Glutamatergic neuron (in vitro differentiated cells): ENCODE measurements around the gene CFAP119. TPM values are rescaled to one million over a fixed set of nuclear protein-coding genes. Genes with fewer than 3 reads are reported as not detected.

Experiments
- DNase-seq: peaks from one replicate; pipeline ENCODE4 v3.0.0; 2022
- H3K27ac Mint-ChIP-seq: one replicate; pipeline ENCODE4 v1.8.0; 2020; ENCODE audit warnings: mild to moderate bottlenecking, mixed read lengths, inconsistent platforms; ENCODE audit not compliant: unreplicated experiment
- H3K27me3 Mint-ChIP-seq: one replicate; pipeline ENCODE4 v1.8.0; 2020; ENCODE audit warnings: mild to moderate bottlenecking, moderate library complexity, mixed read lengths, inconsistent platforms; ENCODE audit not compliant: unreplicated experiment
- H3K36me3 Mint-ChIP-seq: one replicate; pipeline ENCODE4 v1.8.0; 2020; ENCODE audit warnings: mild to moderate bottlenecking, mixed read lengths, inconsistent platforms; ENCODE audit not compliant: unreplicated experiment
- H3K4me1 Mint-ChIP-seq: one replicate; pipeline ENCODE4 v1.8.0; 2020; ENCODE audit warnings: mild to moderate bottlenecking, low read depth, mixed read lengths, inconsistent platforms; ENCODE audit not compliant: unreplicated experiment
- H3K4me3 Mint-ChIP-seq: one replicate; pipeline ENCODE4 v1.8.0; 2020; ENCODE audit warnings: mild to moderate bottlenecking, mixed read lengths, inconsistent platforms; ENCODE audit not compliant: unreplicated experiment
- H3K9me3 Mint-ChIP-seq: one replicate; pipeline ENCODE4 v1.8.0; 2020; ENCODE audit warnings: mild to moderate bottlenecking, moderate library complexity, mixed read lengths, inconsistent platforms; ENCODE audit not compliant: unreplicated experiment
- CTCF ChIP-seq: fragments of 200-600 bp; sonication (generic); IDR thresholded peaks from one replicate; pipeline ENCODE4 v1.5.0; 2021; ENCODE audit not compliant: partially characterized antibody, unreplicated experiment
- total RNA-seq: library from RNA; stranded (reverse); fragmentation: NEBNext Ultra II Directional; extraction: Animal tissue kit (Norgen Biotek cat#: 25700); gene quantifications from one replicate; pipeline ENCODE4 v1.2.1, GENCODE V29; 2021; ENCODE audit not compliant: unreplicated experiment

CFAP119 gene
- total RNA-seq, 1 donor from 2014 or later = 10.9 TPM

DNA sequence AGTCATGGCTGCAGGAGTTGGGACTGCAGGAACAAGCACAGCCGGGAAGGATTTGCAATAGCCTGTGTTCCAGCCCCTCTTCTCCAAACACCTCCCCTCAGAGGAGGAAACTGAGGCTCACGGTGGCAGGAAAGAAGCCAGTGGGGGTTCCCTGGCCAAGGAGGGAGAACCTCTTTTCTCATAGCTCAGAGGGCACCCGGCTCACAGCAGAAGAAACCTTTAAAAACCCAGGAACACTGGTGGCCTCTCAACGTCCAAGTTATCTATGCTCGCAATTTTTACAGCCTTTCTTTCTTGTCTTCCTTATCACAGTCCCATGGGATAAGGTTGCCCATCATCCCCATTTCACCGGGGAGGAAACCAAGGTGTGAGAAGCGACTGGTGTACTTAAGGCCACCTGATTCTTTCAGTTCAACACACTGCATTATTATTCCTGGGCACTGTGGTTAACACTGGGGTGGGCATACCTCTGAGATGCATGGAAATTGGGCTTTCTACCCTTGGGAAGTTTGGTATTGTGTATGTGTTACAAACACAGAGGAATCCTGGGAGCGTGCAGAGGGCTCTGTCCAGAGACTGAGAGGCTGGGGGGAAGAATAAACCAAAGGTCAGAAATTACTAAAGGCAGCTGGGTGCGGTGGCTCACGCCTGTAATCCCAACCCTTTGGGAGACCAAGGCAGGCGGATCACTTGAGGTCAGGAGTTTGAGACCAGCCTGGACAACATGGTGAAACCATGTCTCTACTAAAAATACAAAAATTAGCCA, 25.9 kb upstream of the CFAP119 start:
- peaks cover 14% of the 10 kb centered on the region for H3K4me1 Mint-ChIP-seq
- peak overlapping the region; percentile 86 for H3K4me3 Mint-ChIP-seq
- no peaks in the 10 kb centered on the region for H3K36me3 Mint-ChIP-seq
- peak overlapping the region; percentile 87 for H3K27ac Mint-ChIP-seq
- peaks cover 2% of the 10 kb centered on the region for H3K27me3 Mint-ChIP-seq
- peaks cover 4% of the 10 kb centered on the region for H3K9me3 Mint-ChIP-seq
- DNase-seq = no peak
- TF ChIP-seq CTCF = no peak

DNA sequence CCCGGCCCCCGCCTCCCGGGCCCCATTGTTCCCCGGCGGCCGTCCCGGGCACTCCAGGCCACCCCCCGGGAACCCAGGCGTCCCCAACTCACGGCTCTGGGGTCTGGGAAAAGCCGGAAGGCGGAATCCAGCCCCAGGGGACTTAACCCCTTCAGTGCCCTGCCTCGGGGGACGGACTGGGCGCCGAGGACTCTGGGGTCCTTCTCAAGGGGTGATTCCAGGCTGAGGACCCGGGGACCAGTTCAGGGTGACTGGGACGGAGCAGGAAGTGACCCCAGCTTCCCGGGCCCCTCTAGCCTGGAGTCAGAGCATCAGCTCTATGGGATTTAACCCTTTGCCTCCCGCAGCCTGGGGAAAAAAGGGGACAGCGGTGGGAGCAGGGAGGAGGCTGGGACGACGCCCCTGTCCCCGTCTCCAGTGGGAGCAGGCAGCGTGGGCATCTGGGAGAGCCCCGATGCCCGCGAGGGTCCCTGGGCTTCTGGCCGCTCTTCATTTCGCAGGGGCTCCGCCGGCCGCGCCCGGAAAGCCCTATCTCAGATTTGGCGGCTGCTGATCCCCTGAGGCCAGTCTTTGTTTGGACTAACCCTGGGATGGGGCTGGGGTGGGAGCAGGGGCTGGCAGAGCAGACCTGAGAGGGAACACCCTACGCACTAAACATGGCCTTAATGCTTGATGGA, 25.2 kb upstream of the CFAP119 start, which contains the start of gene ZNF629:
TSS of gene ZNF629 (minus strand) at position 270 of the 677 bp plus-strand sequence. CDS start 2,723 bp downstream, outside the sequence.
- no peak for TF ChIP-seq CTCF
- H3K9me3 Mint-ChIP-seq = peaks cover 4% of the 10 kb centered on the region
- peak; percentile 84 for DNase-seq
- H3K27ac Mint-ChIP-seq = peak within 1 kb of the TSS; percentile 87
- H3K27me3 Mint-ChIP-seq = peaks cover 2% of the 10 kb centered on the region
- H3K4me1 Mint-ChIP-seq = peaks cover 14% of the 10 kb centered on the region
- no peaks in the 10 kb centered on the region for H3K36me3 Mint-ChIP-seq
- peak within 1 kb of the TSS; percentile 92 for H3K4me3 Mint-ChIP-seq

DNA sequence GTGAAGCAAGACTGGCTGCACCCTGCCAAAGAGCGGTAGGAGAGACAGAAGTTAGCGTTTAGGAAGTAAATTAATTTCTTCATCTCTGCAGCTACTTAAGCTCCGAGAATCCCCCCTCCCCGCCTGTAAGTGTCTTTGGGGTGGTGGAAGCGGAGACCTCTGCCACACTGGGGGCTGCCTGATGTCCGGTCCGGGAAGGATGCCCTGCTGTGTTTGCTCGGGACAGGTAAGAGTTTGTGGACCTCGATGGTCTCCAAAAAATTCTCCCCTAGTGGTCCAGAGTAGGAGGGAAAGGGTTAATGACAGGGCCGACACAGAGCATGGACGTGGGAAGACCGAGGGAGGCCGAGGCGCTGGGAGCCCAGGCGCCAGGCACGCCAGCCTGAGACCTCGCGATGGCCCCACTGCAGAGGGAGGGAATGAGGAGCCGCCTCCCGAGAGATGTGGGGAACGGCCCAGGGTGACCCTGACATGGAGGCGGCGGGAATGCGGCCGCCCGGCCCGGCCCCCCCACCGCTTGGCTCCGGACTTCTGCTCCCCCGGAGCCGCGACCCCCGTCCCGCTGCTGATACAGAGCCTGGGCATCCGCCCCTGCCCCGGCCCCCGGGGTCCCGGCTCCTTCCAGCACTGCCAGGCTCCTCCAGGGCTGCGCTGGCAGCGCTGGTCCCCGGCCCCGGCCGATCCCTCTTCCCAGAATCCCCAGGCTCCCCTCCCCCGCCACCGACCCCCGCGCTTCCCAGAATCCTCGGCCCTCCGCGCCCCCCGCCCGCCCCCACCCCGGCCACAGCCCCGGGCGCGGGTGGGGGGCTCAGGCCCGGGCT, 24.5 kb upstream of the CFAP119 start:
- Mint-ChIP-seq H3K36me3 (no peaks in the 10 kb centered on the region), H3K4me1 (peaks cover 14% of the 10 kb centered on the region), H3K9me3 (peaks cover 4% of the 10 kb centered on the region), H3K27me3 (peaks cover 2% of the 10 kb centered on the region), H3K4me3 (peak overlapping the region; percentile 92), H3K27ac (peak overlapping the region; percentile 83)
- peak; percentile 72 for DNase-seq
- no peak for TF ChIP-seq CTCF

GRCh38 chr16:30785126-30786106, 23.6 kb upstream of the CFAP119 start:
- Mint-ChIP-seq H3K4me3 (peak overlapping the region; percentile 92), H3K27ac (peak overlapping the region; percentile 83), H3K36me3 (no peaks in the 10 kb centered on the region), H3K4me1 (peaks cover 14% of the 10 kb centered on the region), H3K9me3 (peaks cover 4% of the 10 kb centered on the region), H3K27me3 (peaks cover 2% of the 10 kb centered on the region)
- TF ChIP-seq CTCF = no peak
- DNase-seq = no peak
